ENCODE measurements around the gene NADSYN1.

DNA sequence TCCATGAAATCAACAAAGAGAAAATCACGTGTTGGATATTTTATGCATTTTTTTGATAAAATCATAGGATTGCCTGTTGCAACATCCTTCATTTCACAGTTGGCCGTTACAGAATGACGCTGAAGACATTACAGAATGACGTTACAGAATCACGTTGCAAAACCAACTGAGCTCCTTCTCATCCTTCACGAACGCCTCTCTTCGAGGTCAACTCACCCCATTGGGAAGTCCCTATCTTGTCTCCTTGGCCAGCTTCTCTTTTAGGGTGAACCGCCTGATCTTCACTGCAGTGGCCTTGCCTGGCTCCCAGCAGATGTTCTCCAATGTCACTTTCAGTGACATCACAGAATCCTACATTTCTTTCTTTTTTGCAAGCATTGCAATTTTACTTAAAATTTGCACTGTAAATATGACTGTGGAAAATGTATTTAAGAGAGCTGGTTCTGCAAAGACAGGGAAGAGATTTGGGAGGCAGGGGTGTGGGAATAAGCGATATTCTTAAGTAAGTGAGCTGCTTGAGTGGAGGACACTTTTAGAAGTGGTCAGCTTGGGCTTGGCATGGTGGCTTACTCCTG, 79.1 kb downstream of the NADSYN1 start:
- TF ChIP-seq CTCF (IDR thresholded peaks at IDR 0.05): no peak
- no peak for TF ChIP-seq POLR2A (IDR thresholded peaks at IDR 0.05)
- no peak for TF ChIP-seq POLR2AphosphoS5 (IDR thresholded peaks at IDR 0.05)
